H9 (cell line): Measurements from ENCODE around the gene BCAS3. TPM values are rescaled to one million over a fixed set of nuclear protein-coding genes. Genes with fewer than 3 reads are reported as not detected.

Experiments used
- DNase-seq: peaks from one replicate; pipeline ENCODE4 v3.0.0-alpha.2; 2017
- H2AFZ ChIP-seq: one replicate; pipeline ENCODE4 v1.6.1; 2013; ENCODE audit warnings: mild to moderate bottlenecking, low read length, control low read depth, moderate library complexity
- H2AK5ac ChIP-seq: 2 replicates; pipeline ENCODE4 v1.6.1; 2013; ENCODE audit warnings: low read length, control low read depth, mixed read lengths; ENCODE audit not compliant: insufficient read length
- H2BK120ac ChIP-seq: one replicate; pipeline ENCODE4 v1.6.1; 2013; ENCODE audit warnings: low read depth, mild to moderate bottlenecking, low read length, control low read depth, inconsistent platforms; ENCODE audit not compliant: poor library complexity, severe bottlenecking
- H2BK12ac ChIP-seq: 2 replicates; pipeline ENCODE4 v1.6.1; 2013; ENCODE audit warnings: low read length, control low read depth, mixed read lengths, low read depth; ENCODE audit not compliant: insufficient read length
- H2BK15ac ChIP-seq: 2 replicates; pipeline ENCODE4 v1.6.1; 2013; ENCODE audit warnings: low read depth, low read length, control low read depth
- H2BK20ac ChIP-seq: one replicate; pipeline ENCODE4 v1.6.1; 2013; ENCODE audit warnings: low read depth, mild to moderate bottlenecking, low read length, control low read depth, inconsistent platforms; ENCODE audit not compliant: poor library complexity, severe bottlenecking
- H2BK5ac ChIP-seq: 2 replicates; pipeline ENCODE4 v1.6.1; 2013; ENCODE audit warnings: low read length, control low read depth, mixed read lengths; ENCODE audit not compliant: insufficient read length
- H3K14ac ChIP-seq: 2 replicates; pipeline ENCODE4 v1.6.1; 2013; ENCODE audit warnings: low read length, control low read depth; ENCODE audit not compliant: insufficient read depth
- H3K18ac ChIP-seq: 2 replicates; pipeline ENCODE4 v1.6.1; 2013; ENCODE audit warnings: low read depth, mild to moderate bottlenecking, mixed read lengths, low read length, control low read depth; ENCODE audit not compliant: insufficient read length
- H3K23ac ChIP-seq: 2 replicates; pipeline ENCODE4 v1.6.1; 2013; ENCODE audit warnings: low read length, control low read depth, mixed read lengths, low read depth; ENCODE audit not compliant: insufficient read length
- H3K23me2 ChIP-seq: 2 replicates; pipeline ENCODE4 v1.6.1; 2013; ENCODE audit warnings: low read depth, mild to moderate bottlenecking, mixed read lengths, low read length, control low read depth; ENCODE audit not compliant: insufficient read length, poor library complexity, severe bottlenecking
- H3K27ac ChIP-seq: 2 replicates; pipeline ENCODE4 v1.5.1; 2013; ENCODE audit warnings: low read length, control low read depth, mixed read lengths, low read depth; ENCODE audit not compliant: insufficient read length
- H3K27me3 ChIP-seq: 2 replicates; pipeline ENCODE4 v1.6.1; 2013; ENCODE audit warnings: low read length, control low read depth, inconsistent platforms; ENCODE audit not compliant: insufficient read depth
- H3K4ac ChIP-seq: 2 replicates; pipeline ENCODE4 v1.6.1; 2013; ENCODE audit warnings: low read depth, mild to moderate bottlenecking, control low read depth, inconsistent platforms, low read length, moderate library complexity
- H3K4me1 ChIP-seq: 2 replicates; pipeline ENCODE4 v1.6.1; 2013; ENCODE audit warnings: low read length, control low read depth, inconsistent platforms; ENCODE audit not compliant: insufficient read depth
- H3K4me2 ChIP-seq: 2 replicates; pipeline ENCODE4 v1.6.1; 2013; ENCODE audit warnings: low read length, control low read depth, mixed read lengths; ENCODE audit not compliant: insufficient read length, insufficient read depth
- H3K56ac ChIP-seq: 2 replicates; pipeline ENCODE4 v1.6.1; 2013; ENCODE audit warnings: low read depth, mild to moderate bottlenecking, mixed read lengths, low read length, control low read depth; ENCODE audit not compliant: insufficient read length
- H3K79me1 ChIP-seq: 2 replicates; pipeline ENCODE4 v1.6.1; 2013; ENCODE audit warnings: low read depth, mild to moderate bottlenecking, moderate library complexity, low read length, control low read depth, inconsistent platforms; ENCODE audit not compliant: insufficient read depth, poor library complexity, severe bottlenecking
- H3K79me2 ChIP-seq: 2 replicates; pipeline ENCODE4 v1.6.1; 2013; ENCODE audit warnings: low read length, control low read depth, inconsistent platforms; ENCODE audit not compliant: insufficient read depth
- H3K9ac ChIP-seq: 2 replicates; pipeline ENCODE4 v1.6.1; 2013; ENCODE audit warnings: low read length, control low read depth, mixed read lengths; ENCODE audit not compliant: insufficient read length; ENCODE audit errors: extremely low read depth
- H3K9me3 ChIP-seq: one replicate; pipeline ENCODE4 v1.6.1; 2013; ENCODE audit warnings: low read depth, low read length, inconsistent platforms; ENCODE audit not compliant: control insufficient read depth
- H3T11ph ChIP-seq: one replicate; pipeline ENCODE4 v1.6.1; 2013; ENCODE audit warnings: mild to moderate bottlenecking, low read length, control low read depth, inconsistent platforms
- H4K20me1 ChIP-seq: one replicate; pipeline ENCODE4 v1.6.1; 2013; ENCODE audit not compliant: control insufficient read depth, insufficient read length, insufficient read depth
- H4K5ac ChIP-seq: 2 replicates; pipeline ENCODE4 v1.6.1; 2013; ENCODE audit warnings: low read depth, mild to moderate bottlenecking, mixed read lengths, low read length, control low read depth; ENCODE audit not compliant: insufficient read length
- H4K8ac ChIP-seq: replicated peaks from 2 replicates; pipeline ENCODE4 v1.6.1; 2013; ENCODE audit warnings: low read length, control low read depth, mixed read lengths, low read depth; ENCODE audit not compliant: insufficient read length
- H4K91ac ChIP-seq: 2 replicates; pipeline ENCODE4 v1.6.1; 2013; ENCODE audit warnings: low read depth, mild to moderate bottlenecking, moderate library complexity, mixed read lengths, low read length, control low read depth; ENCODE audit not compliant: insufficient read length
- H3K27ac Mint-ChIP-seq, 3 experiments: 2 replicates in 2 of 3; 3 replicates in 1 of 3; pipeline ENCODE4 v1.8.0; 2020 to 2021; ENCODE audit warnings: mixed read lengths in 3 of 3, mild to moderate bottlenecking in 1 of 3, moderate library complexity in 1 of 3
- H3K27me3 Mint-ChIP-seq: 2 replicates; pipeline ENCODE4 v1.8.0; 2021; ENCODE audit warnings: low read depth, mild to moderate bottlenecking, moderate library complexity, mixed read lengths
- H3K36me3 Mint-ChIP-seq, 3 experiments: 2 replicates in 2 of 3; 3 replicates in 1 of 3; pipeline ENCODE4 v1.8.0; 2020 to 2021; ENCODE audit warnings: low read depth in 3 of 3, mixed read lengths in 3 of 3; ENCODE audit not compliant: insufficient read depth in 1 of 3
- H3K4me1 Mint-ChIP-seq, 2 experiments: 2 replicates each; pipeline ENCODE4 v1.8.0; 2020; ENCODE audit warnings: mixed read lengths in 2 of 2
- H3K4me3 Mint-ChIP-seq, 2 experiments: 2 replicates in 1 of 2; 3 replicates in 1 of 2; pipeline ENCODE4 v1.8.0; 2020 to 2021; ENCODE audit warnings: mild to moderate bottlenecking in 2 of 2, mixed read lengths in 2 of 2, moderate library complexity in 1 of 2
- H3K9me3 Mint-ChIP-seq, 2 experiments: 2 replicates in 1 of 2; 3 replicates in 1 of 2; pipeline ENCODE4 v1.8.0; 2020; ENCODE audit warnings: mild to moderate bottlenecking in 2 of 2, mixed read lengths in 2 of 2, moderate library complexity in 1 of 2
- CTCF ChIP-seq: fragments of 200-600 bp; sonication (generic); conservative IDR thresholded peaks from 3 replicates; pipeline ENCODE4 v1.8.0; 2021; ENCODE audit warnings: antibody characterized with exemption, mild to moderate bottlenecking
- WGBS: extraction: QIAGEN DNeasy Blood & Tissue Kit; methylation state at CpG from one replicate; pipeline ENCODE4 v1.1.7; 2013; ENCODE audit warnings: missing lambda C conversion rate, low lambda C conversion rate, mixed read lengths; ENCODE audit not compliant: insufficient read length; ENCODE audit errors: extremely low coverage; 5-methylcytosine and 5-hydroxymethylcytosine counted together
- total RNA-seq: library from RNA; stranded (reverse); gene quantifications from 2 replicates; pipeline ENCODE4 v1.2.1, GENCODE V29; 2021

BCAS3 gene
- total RNA-seq, 1 experiment from 2014 or later: 22.4 TPM

GRCh38 chr17:61323909-61324868, 646.5 kb downstream of the BCAS3 start:
- Mint-ChIP-seq H3K9me3 (no peaks in the 10 kb centered on the region), H3K27me3 (no peaks in the 10 kb centered on the region), H3K36me3 (no peaks in the 10 kb centered on the region), H3K27ac (peak overlapping the region in 1 of 3 experiments; percentile 51; a peak in 2 of 7 replicates), H3K4me3 (no peak overlapping the region), H3K4me1 (peaks cover 20 to 27% of the 10 kb centered on the region in 2 experiments)
- no peaks in the 10 kb centered on the region for H4K20me1 ChIP-seq
- H3K18ac ChIP-seq: no peak overlapping the region
- H3K9ac ChIP-seq: no peak overlapping the region
- H3K4ac ChIP-seq: no peak overlapping the region
- no peaks in the 10 kb centered on the region for H3K4me1 ChIP-seq
- H2BK5ac ChIP-seq: no peak overlapping the region
- H3K27ac ChIP-seq: no peak overlapping the region
- no peaks in the 10 kb centered on the region for H3K79me1 ChIP-seq
- H3K23me2 ChIP-seq: no peaks in the 10 kb centered on the region
- no peaks in the 10 kb centered on the region for H3K27me3 ChIP-seq
- H4K91ac ChIP-seq: no peak overlapping the region
- no peak for TF ChIP-seq CTCF
- H2BK20ac ChIP-seq: no peak overlapping the region
- H2AFZ ChIP-seq: no peak overlapping the region
- WGBS: no CpG with 5 or more reads among the region's 12 CpGs
- no peak overlapping the region for H4K5ac ChIP-seq
- H3K4me2 ChIP-seq: no peak overlapping the region
- no peak overlapping the region for H4K8ac ChIP-seq
- no peak overlapping the region for H2BK120ac ChIP-seq
- H3T11ph ChIP-seq: no peak overlapping the region
- H3K79me2 ChIP-seq: no peaks in the 10 kb centered on the region
- no peak for DNase-seq
- no peak overlapping the region for H2AK5ac ChIP-seq
- no peak overlapping the region for H2BK12ac ChIP-seq
- H3K56ac ChIP-seq: no peak overlapping the region
- H3K23ac ChIP-seq: no peak overlapping the region
- no peak overlapping the region for H3K14ac ChIP-seq
- H3K9me3 ChIP-seq: no peaks in the 10 kb centered on the region
- H2BK15ac ChIP-seq: no peak overlapping the region
